C4-2B (cell line): ENCODE measurements around the gene JADE3.

ENCODE experiments used
- ZFX ChIP-seq: fragments of 450-650 bp; IDR thresholded peaks from 2 replicates; pipeline ENCODE4 v1.6.1; 2017
- TF ChIP-seq, protein P1 (sequence below): fragments of 450-650 bp; conservative IDR thresholded peaks from 2 replicates; pipeline ENCODE4 v1.5.1; 2017; ENCODE audit warnings: mild to moderate bottlenecking

DNA sequence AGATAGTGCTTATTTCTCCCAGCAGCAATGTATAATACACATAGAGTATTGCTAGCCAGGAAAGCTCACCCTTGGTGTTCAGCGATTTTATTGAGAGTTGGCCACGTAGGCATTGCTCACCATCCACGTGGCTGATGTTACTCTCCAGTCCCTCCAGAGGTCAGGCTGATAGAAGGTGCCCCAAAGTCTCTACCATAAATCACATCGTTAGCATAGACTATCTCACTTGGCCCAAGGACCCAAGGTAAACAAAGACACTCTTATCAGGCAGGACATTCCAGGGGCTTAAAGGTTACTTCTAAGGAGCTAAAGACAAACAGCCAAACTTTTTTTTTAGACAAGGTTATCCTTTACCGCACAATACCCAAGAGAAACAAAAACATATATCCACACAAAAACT is 135.8 kb downstream of the JADE3 start:
- TF ChIP-seq ZFX: no peak
- TF ChIP-seq, protein P1, sequence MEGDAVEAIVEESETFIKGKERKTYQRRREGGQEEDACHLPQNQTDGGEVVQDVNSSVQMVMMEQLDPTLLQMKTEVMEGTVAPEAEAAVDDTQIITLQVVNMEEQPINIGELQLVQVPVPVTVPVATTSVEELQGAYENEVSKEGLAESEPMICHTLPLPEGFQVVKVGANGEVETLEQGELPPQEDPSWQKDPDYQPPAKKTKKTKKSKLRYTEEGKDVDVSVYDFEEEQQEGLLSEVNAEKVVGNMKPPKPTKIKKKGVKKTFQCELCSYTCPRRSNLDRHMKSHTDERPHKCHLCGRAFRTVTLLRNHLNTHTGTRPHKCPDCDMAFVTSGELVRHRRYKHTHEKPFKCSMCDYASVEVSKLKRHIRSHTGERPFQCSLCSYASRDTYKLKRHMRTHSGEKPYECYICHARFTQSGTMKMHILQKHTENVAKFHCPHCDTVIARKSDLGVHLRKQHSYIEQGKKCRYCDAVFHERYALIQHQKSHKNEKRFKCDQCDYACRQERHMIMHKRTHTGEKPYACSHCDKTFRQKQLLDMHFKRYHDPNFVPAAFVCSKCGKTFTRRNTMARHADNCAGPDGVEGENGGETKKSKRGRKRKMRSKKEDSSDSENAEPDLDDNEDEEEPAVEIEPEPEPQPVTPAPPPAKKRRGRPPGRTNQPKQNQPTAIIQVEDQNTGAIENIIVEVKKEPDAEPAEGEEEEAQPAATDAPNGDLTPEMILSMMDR: no peak; the same call in 1 of the 2 replicates
